GM10266 (cell line): ENCODE data around the gene ANGPTL3.
"Not testable (repeated sequence)": the region's sequence is repeated elsewhere in the genome, so short reads cannot be mapped to it uniquely, and the experiment has no call there.

Source experiments
- DNase-seq: peaks from one replicate; pipeline ENCODE4 v3.0.0; 2012; ENCODE audit errors: extremely low spot score
- CTCF ChIP-seq: IDR thresholded peaks from 2 replicates; pipeline ENCODE4 v1.5.1; 2012; ENCODE audit warnings: mild to moderate bottlenecking, low read depth; ENCODE audit not compliant: control insufficient read depth, insufficient read depth; ENCODE audit errors: missing control alignments

ANGPTL3 gene

GRCh38 chr1:62597281-62597680, at the start of gene ANGPTL3:
TSS of gene ANGPTL3 (plus strand) at chr1:62597520. CDS start at chr1:62597567, 47 bp downstream.
- TF ChIP-seq CTCF, result no peak
- no peak for DNase-seq

- TF ChIP-seq CTCF, result no peak
- DNase-seq, result no peak
Observed at GRCh38 chr1:62561306-62561705, 36.0 kb upstream of the ANGPTL3 start.

- DNase-seq, result not testable (repeated sequence)
Observed at GRCh38 chr1:62567182-62567581, 30.1 kb upstream of the ANGPTL3 start.

GRCh38 chr1:62567926-62568325, 29.4 kb upstream of the ANGPTL3 start:
- not testable (repeated sequence) for DNase-seq

- DNase-seq, result not testable (repeated sequence)
Observed at GRCh38 chr1:62571517-62571916, 25.8 kb upstream of the ANGPTL3 start.

- no peak for DNase-seq
- no peak for TF ChIP-seq CTCF
Observed at GRCh38 chr1:62572476-62572875, 24.8 kb upstream of the ANGPTL3 start.

GRCh38 chr1:62573675-62574074, 23.6 kb upstream of the ANGPTL3 start:
- DNase-seq, result no peak
- TF ChIP-seq CTCF, result no peak

GRCh38 chr1:62585469-62586155, 11.7 kb upstream of the ANGPTL3 start:
- no peak for TF ChIP-seq CTCF
- no peak for DNase-seq

GRCh38 chr1:62588000-62588399, 9.3 kb upstream of the ANGPTL3 start:
- TF ChIP-seq CTCF, result no peak

More at GRCh38 chr1:62588000-62588399, 9.3 kb upstream of the ANGPTL3 start:
- no peak for DNase-seq
